Stimulated activated CD8-positive, alpha-beta memory T cell treated with anti-CD3 and anti-CD28 coated beads, Interleukin-12 subunit alpha, Interleukin-12 subunit beta, amount 100 ng/mL, for 4 hours (primary cell): ENCODE results near the gene SMC4.
"Not testable (repeated sequence)": the region's sequence is repeated elsewhere in the genome, so short reads cannot be mapped to it uniquely, and the experiment has no call there.

Experiments
- DNase-seq: peaks from one replicate; pipeline ENCODE4 v3.0.0-alpha.2; 2020; ENCODE audit warnings: low read depth

SMC4 gene

DNA sequence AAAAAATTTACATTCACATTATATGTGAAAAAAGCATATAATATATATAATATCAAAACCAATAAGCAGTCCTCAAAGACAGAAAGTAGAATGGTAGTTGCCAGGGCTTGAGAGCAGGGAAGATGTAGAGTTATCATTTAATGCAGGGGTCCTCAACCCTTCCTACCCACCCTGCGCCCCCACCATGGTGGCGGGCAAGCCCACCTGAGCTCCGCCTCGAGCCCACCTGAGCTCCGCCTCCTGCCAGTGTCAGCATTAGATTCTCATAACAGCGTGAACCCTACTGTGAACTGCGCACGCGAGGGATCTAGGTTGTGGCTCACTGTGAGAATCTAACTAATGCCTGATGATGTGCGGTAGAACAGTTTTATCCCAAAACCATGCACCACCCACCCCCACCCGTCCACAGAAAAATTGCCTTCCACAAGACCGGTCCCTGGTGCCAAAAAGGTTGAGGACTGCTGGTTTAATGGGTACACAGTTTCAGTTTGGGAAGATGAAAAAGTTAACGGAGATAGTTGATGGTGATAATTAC is 47.1 kb downstream of the SMC4 start:
- no peak for DNase-seq

DNA sequence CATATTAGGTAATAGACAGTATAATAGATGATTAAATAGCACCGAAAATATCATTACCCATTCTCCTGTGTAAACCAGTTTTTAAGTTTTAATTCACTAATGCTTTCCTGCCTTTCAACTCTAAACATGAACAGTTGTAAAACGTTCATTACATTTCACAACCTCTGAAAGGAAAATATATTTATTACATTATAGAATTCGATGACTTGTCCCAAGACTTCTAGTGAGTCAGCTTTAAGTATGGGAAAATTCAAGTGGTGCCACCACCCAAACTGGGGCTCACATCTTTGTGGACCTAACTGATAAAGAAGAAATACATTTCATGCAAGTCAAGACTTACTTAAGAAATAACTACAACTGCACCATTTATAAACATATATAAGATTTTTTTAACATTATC is 48.1 kb downstream of the SMC4 start:
- DNase-seq: no peak

DNA sequence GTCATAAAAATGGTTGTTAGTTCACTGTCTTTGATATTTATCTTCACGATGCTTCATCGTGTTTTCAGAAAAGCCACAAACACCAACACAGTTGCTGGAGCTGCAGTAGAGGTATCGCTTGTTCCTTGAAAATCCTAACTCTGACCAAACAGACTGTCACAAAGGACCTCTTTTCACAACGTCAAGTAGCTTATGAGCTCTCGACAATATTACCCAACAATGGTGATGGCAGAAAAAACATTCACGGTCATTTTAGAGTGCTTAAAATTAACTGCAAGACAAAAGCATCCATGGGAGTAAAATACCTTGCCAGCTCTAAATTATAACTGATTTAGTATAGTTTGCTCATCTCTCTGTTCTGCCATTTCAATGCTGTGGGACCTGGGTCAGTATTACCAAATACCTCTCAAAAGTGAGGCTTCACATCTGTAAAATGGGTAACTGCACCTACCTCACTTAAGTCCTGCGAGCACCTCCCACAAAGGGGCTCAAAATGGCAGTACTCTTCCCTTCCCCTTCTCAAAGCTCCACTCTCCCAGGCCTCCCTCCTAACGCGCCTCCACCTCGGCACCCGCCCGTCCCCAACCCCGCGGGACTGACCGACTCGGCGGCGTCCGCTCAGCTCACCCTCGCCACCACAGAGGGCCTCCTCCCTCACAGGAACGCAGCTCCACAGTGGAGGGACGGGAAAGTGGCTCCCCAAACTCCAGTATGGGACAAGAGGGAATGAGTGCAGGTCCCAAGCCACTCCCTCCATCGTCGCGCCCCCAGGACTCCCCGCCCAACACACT is 49.6 kb downstream of the SMC4 start:
- DNase-seq: no peak

DNA sequence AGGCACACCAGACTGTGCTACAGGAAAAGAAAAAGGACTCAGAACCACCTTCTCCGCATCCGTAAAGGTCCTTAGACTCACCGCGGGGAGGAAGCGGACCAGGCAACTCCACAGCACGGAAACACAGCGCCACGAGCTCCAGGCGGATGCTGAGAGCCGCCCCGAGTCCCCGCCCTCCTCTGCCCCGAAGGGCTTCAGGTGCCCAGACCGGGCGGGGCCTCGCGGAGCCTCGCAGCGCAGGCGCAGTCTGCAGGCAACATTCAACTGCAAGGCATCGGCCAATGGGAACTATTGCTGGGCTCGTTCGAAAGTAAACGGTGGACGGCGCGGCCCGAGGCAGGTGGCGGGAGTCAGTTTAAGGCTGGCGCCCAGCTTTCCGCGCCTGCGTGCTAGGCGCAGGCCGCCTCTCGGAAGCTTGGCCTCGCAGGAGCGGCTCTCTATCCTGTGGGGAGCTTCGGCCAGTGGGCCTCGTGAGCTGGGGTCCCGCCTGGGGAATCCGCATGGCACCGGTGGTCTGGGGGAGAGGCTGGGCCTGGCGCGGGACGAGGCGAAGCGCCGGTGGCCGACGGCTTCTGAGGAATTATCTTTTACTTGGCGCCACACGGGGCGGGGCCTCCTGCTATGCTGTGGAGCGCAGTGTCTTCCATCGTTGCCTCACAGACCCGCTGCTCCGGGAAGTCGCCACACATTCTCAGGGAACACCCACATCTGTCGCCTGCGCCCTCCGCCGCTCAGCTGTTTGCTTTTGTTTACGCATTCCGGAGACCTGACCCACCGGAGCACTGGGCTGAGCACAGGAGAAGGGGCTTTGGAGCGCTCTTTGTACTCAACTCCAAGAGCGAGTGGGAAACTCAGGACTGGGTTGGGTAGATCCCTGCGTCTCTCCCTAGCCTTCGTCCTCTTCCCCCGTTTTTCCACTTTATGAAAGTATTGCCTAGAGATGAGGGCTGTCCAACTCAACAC is 50.5 kb downstream of the SMC4 start, which contains the start of gene TRIM59:
Gene TRIM59, minus strand, starts transcription at position 151 of the 963 bp plus-strand sequence. CDS start 10,603 bp downstream, outside the sequence.
- peak; percentile 91 for DNase-seq

DNA sequence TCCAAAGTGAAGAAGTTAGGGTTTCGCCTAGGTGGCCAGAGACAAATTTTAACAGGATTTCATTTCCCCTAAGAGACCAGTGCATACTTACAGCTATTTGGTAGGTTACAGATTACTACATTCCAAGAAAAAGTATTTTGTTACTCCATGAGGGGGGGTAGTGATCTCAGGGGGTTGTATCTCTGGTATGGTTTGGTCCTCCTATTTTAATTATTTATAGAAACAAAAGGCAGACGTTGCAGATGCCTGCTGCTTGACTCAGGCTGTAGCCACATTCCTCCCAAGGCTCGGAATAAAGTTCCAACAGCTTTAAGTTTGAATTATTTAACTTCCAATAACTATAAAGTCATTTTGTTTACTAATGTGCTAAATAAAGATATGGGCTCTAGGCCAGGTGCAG is 51.4 kb downstream of the SMC4 start:
- no peak for DNase-seq

DNA sequence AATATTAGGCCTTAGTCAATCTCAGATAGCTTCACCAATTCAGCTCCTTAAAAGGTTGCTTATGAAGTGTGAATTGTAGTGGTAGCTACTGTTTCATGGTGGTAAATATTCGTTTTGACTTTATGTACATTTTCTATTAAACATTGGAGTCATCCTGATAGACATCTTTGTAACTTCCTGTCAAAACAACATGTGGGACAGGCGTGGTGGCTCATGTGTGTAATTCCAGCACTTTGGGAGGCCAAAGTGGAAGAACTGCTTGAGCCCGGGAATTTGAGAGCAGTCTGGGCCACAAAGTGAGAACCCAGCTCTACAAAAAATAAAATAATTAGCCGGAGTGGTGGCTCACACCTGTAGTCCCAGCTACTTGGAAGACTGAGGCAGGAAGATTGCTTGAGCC is 52.2 kb downstream of the SMC4 start:
- DNase-seq: no peak

DNA sequence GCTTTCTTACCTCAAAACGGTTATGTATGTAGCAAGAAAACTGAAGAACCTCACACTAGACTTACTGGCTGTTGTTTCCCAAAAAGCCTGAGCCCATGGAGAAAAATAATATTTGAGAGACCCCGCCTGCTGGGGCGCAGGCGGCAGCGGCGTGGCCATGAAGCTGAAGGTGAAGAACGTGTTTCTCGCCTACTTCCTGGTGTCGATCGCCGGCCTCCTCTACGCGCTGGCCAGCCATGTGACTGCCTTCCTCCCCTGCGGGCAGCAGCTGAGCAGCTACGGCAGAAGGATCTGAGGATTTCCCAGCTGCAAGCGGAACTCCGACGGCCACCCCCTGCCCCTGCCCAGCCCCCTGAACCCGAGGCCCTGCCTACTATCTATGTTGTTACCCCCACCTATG is 52.8 kb downstream of the SMC4 start:
- not testable (repeated sequence) for DNase-seq

DNA sequence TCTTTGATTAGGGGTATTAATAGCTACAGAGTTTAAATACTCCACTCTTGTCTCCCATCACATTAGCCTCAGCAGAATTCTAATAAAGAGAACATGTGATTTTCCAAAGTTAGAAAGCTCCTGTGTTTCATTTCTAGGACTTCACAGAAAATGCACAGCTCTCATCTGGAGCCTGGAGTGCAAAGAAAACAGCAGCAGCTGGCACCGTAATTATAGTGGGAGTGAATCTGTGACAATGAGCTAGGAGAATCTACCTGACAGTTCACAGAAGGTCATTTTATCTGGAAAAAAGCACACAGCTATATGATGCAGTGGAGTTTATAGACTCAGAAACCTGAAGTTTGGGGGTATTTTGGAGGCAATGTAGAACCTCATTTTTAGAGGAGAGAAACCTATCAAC is 55.5 kb downstream of the SMC4 start:
- no peak for DNase-seq

DNA sequence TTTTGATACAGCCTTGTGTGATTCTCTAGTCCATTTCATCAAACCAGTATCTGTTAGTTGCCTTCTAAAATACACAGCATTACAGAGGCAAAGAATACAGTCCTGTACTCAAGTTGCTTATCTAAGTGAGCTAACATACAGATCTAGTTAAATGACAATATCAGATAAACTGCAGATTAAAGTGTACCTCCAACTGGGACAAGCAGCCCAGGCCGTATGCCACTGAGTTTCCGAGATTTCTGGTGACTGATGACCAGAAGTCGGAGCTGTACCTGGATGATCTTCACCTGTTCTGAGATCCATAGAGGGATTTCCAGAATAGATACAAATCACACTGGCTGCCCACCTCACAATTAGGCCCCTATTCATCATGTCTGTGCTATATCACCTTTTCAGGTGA is 56.4 kb downstream of the SMC4 start:
- DNase-seq: no peak

DNA sequence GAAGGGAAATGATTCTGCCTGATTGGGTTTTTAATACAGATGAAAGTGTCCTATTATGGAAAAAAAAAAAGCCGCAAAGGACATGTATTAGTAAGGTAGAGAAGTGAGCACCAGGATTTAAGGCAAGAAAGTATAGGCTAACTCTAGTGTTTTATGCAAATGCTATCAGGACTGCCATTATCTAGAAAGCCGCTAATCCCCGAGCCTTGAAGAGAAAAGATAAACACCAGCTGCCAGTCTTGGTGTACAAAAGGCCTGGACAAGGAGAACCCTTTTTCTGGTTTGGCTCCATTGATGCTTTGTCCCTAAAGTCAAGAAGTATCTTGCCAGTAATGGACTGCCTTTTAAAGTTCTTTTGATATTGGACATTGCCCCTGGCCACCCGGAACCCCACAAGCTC is 58.7 kb downstream of the SMC4 start:
- no peak for DNase-seq

DNA sequence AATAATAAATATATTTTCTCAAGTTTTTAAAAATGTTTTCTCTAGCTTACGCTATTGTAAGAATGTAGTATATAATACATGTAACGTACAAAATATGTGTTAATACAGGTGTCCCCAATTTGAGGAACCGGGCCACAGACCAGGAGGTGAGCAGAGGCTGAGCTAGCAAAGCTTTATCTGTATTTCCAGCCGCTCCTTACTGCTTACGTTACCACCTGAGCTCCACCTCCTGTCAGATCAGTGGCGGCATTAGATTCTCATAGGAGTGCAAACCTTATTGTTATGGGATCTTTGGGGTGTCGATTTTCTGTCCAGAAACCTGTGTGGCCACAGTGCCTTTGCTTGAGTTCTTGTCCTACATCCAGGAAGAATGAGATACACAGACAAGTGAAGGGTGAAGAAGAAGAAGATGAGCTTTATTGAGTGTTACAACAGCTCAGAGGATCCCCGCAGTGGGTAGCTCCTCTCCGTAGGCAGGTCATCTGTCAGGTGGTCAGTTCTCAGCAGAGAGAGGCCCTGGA is 60.1 kb downstream of the SMC4 start:
- no peak for DNase-seq

DNA sequence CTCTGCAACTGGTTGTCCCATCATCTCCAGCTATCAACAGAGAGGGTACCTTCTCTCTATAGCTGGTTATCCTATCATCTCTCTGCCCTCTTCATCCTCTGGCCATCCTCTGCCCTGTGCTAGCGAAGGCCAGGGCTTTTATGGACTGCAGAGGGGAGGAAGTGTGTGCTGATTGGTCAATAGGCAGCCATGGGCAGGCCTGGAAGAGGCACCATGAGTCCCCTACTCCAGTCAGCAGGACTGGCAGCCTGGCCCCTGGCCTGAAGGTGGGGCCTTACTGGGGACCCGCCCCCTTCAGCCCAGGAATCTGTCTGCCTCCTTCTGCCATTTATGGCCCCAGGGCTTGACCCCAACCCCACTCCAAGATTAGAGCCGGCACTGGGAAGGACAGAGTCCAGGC is 60.6 kb downstream of the SMC4 start:
- no peak for DNase-seq

DNA sequence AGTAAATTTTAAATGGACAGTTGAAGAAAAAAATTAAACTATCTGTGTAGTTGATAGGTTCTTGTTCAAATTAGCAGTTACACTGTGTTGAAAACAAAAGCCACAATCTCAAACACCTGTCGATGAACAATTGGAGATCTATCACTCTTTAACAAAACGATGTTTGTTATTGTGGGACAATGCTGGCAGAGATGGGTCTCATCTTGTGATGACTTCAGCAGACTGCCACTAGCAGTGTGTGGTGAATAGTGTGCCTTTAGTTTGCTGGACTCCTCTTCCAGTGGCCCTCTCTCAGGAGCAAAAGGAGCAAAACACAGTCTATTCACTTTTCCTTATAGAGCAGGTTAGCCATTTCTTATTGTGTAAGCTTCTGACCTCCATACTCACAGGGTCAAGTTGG is 64.9 kb downstream of the SMC4 start:
- no peak for DNase-seq

DNA sequence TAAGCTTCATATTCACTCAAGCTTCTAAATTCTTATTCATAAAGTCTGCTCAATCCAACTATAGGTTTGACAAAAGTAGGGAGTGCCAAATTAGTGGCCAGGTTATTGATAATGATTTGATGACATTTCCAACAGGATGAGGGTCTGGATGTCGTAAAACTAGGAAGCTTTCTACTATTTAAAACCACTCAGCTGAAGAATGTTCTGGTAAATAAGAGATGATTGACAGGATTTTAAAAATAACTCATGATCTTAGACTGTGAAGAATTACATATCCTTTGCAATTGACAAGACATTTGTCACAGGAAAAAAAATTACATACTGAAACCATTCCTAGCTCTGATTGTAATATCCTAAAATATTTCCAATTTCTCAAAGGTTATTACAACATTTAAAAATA is 65.5 kb downstream of the SMC4 start:
- no peak for DNase-seq

DNA sequence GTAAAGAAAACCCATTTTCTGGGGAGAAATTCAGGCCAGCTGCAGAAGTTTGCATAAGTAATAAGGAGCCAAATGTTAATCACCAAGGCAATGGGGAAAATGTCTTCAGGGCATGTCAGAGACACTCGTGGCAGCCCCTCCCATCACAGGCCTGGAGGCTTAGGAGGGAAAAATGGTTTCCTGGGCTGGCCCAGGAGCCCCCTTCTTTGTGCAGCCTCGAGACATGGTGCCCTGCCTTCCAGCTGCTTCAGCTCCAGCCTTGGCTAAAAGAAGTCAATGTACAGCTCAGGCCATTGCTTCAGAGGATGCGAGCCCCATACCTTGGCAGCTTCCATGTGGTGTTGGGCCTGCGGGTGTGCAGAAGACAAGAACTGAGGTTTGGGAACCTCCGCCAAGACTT is 70.7 kb downstream of the SMC4 start:
- no peak for DNase-seq

DNA sequence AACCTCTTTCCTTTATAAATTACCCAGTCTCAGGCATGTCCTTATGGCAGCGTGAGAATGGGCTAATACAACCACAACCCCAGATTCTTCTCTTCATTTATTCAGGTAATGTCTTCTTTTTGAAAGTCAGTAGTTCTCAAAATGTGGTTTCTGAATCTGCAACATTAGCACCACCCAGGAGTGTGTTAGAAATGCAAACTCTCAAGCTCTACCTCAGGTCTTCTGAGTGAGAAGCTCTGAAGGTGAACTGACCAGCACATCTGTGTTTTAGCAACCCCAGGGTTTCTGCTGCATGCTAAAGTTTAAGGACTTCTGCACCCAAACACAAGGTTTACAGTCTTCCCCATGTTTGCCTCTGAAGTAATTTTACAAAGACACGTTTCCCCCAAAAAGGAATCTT is 72.4 kb downstream of the SMC4 start:
- no peak for DNase-seq

DNA sequence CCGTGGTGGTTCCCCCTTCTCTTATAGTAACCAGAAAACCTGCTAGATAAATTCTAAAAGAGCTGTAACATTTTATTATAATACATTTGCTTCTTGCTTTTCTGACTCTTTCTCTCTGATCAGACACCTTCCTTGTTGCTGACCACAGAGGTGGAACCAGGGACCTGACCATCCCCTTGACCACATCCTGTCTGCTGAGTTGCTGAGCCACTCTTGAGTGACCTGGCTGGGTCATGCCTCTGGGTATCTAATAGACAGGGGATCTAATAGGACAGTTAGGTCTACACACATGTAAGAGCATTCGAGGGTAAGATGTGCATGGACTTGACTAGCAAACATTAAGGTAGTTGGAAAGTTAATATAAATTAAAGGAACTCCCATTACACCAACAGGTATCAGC is 72.9 kb downstream of the SMC4 start:
- DNase-seq: no peak

DNA sequence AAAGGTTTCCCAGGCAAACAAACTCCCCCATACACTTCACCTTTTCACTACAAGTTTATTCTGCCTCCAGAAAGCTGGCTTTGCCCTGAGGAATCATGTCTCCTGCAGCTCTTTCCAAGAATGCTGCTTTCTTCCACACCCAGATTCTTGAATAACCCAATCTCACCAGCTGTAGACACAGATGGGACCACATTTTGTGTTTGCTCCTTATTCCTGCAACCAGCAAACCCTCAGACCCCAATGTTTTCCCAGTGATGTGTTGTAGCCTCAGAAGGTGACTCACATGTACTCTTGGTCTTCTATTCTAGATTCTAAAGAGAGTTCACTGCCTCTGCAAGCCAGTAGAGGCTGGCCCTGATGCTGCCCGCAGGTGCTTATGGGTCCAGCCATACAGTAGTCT is 73.8 kb downstream of the SMC4 start:
- DNase-seq: no peak

DNA sequence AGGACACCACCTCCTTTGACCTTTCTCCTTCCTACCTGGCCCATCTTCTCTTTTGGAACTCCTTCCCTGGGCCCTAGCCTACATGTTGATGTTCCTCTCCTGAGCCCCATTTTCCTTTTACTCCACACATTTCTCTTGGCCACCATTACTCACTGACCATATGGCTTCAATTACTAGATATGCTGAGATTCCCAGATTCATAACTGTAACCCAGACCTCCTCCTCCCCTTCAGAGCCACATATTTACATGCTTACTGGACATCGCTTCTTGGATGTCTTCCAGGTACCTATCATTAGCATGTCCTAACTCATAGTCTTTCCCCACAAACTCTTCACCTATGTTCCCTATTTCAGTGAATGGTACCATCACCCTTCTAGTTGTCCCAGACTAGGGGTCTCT is 74.5 kb downstream of the SMC4 start:
- no peak for DNase-seq

DNA sequence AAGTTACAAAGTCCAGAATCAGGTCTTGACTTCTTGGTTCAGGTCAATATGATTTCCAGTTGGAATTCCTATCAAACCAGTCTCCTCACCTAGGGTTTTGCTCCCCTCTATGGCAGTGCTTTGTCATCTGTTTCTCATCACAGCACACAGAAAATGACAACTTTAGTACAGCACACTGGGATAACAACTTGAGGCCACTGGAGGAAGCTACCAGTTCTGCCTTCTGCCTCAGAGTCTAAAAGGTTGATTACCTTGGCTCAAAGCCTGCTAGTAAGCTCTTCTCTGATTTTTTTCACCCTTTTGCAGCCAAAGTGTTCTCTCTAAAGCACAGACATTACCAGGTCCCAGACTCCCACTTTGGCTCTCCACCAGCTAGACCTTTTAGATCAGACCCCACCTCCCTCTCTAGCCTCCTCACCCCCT is 75.0 kb downstream of the SMC4 start:
- DNase-seq: no peak

DNA sequence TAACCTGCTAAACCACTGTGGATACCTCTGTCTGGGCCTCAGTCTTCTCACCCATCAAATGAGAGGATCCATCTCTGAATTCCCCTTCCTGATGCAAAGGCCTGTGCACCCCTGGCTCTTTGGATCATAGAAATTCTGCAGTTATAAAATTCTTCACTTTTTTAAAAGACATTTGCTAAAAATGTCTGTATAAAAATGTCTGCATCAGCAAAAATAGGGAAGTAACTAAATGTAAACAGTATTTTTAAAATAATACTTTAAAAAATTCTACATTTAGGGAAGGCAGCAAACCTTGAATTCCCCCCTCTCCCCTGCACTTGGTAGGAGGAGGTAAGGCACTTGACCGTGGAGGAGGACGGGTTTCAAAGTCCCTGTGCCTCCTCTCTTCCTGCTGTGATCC is 75.7 kb downstream of the SMC4 start:
- DNase-seq: no peak

DNA sequence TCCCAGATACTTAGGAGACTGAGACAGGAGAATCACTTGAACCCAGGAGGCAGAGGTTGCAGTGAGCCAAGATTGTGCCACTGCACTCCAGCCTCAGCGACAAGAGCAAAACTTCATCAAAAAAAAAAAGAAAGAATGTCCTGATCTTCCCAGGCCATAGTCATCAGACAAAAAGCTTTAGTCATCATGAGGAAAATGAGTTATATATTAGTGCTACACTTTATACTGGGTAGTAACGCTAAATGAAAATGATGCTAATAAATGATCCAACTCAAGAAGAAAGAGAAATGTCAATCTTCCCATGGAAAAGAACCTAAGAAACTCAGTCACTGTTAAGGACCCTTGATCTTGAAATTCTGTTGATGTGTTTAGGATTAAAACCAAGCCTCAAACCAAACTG is 76.4 kb downstream of the SMC4 start:
- no peak for DNase-seq

DNA sequence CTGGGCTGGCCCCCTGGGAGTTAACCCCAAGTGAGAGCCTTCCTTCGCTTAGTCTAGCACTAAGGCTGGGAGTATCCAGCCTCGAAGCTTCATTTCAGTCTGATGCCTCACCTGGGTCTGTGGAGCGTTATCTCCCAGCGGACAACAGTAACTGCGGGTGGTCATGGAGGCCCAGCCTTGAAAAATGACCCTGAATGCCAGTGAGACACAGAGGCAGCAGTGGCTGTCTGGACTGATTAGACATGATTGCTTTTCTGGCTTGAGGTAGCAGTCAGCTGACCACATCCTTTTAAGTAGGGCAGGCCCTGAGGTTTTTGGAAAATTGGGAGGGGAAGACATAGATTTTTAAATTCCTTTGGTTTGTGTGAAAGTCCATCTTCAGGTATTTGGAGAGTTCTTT is 78.3 kb downstream of the SMC4 start:
- DNase-seq: no peak
